DND-41 (cell line): Measurements from ENCODE around the gene TMOD3.

Experiments used
- CTCF ChIP-seq: IDR thresholded peaks from 2 replicates; pipeline ENCODE4 v1.5.1; 2012; ENCODE audit warnings: borderline replicate concordance, low read length, moderate library complexity, mild to moderate bottlenecking; ENCODE audit not compliant: poor library complexity, severe bottlenecking; ENCODE audit errors: extremely low read depth
- EZH2 ChIP-seq: IDR thresholded peaks from 3 replicates; pipeline ENCODE4 v1.6.1; 2012; ENCODE audit warnings: borderline replicate concordance, low read depth, mild to moderate bottlenecking, moderate library complexity, low read length, inconsistent platforms; ENCODE audit not compliant: severe bottlenecking

GRCh38 chr15:51866161-51866560 is 36.7 kb downstream of the TMOD3 start:
- TF ChIP-seq CTCF = no peak
- no peak for TF ChIP-seq EZH2
